LNCaP clone FGC (cell line): ENCODE data around the gene FIGLA.

Source experiments
- DNase-seq: peaks from one replicate; pipeline ENCODE4 v3.0.0-alpha.2; 2011; ENCODE audit warnings: low read depth
- H3K4me3 ChIP-seq: 2 replicates; pipeline ENCODE4 v1.5.1; 2011; ENCODE audit warnings: mild to moderate bottlenecking, low read depth, low read length, control low read depth
- TF ChIP-seq, protein P1 (sequence below): IDR thresholded peaks from 2 replicates; pipeline ENCODE4 v1.5.1; 2012; ENCODE audit warnings: mild to moderate bottlenecking; ENCODE audit not compliant: control insufficient read depth, insufficient read depth; ENCODE audit errors: extremely low read depth

The FIGLA gene, protein sequence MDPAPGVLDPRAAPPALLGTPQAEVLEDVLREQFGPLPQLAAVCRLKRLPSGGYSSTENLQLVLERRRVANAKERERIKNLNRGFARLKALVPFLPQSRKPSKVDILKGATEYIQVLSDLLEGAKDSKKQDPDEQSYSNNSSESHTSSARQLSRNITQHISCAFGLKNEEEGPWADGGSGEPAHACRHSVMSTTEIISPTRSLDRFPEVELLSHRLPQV

DNA sequence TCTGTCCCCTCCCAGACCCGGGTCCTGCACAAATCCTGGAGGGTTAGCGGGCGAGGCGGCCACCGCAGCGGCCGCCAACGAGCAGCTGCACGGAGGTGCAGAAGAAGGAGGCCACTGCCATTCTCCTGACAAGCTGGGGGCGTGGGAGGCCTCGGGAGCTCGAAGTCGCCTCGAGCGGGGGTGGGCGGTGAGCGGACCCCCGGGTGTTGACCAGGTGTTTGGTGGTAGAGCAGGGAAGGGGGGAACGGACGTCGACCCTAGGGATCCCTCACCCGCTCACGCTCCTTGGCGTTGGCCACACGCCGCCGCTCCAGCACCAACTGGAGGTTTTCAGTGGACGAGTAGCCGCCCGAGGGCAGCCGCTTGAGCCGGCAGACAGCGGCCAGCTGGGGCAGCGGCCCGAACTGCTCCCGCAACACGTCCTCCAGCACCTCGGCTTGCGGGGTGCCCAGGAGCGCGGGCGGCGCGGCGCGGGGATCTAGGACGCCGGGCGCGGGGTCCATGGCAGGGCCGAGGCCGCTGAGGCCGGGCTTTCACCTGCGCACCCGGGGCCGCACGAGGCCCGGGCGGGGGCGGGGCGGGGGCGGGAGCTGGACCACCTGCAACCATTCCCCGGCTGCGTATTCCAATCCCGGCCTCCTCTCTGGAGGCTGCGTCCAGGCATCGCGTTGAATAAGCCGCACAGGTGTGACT, at the start of gene FIGLA:
Gene FIGLA, minus strand, starts transcription at position 508 of the 693 bp plus-strand sequence. Its CDS starts 5 bp downstream, at position 503.
- TF ChIP-seq, protein P1, sequence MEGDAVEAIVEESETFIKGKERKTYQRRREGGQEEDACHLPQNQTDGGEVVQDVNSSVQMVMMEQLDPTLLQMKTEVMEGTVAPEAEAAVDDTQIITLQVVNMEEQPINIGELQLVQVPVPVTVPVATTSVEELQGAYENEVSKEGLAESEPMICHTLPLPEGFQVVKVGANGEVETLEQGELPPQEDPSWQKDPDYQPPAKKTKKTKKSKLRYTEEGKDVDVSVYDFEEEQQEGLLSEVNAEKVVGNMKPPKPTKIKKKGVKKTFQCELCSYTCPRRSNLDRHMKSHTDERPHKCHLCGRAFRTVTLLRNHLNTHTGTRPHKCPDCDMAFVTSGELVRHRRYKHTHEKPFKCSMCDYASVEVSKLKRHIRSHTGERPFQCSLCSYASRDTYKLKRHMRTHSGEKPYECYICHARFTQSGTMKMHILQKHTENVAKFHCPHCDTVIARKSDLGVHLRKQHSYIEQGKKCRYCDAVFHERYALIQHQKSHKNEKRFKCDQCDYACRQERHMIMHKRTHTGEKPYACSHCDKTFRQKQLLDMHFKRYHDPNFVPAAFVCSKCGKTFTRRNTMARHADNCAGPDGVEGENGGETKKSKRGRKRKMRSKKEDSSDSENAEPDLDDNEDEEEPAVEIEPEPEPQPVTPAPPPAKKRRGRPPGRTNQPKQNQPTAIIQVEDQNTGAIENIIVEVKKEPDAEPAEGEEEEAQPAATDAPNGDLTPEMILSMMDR = no peak
- DNase-seq = no peak
- H3K4me3 ChIP-seq = no peak within 1 kb of the TSS

DNA sequence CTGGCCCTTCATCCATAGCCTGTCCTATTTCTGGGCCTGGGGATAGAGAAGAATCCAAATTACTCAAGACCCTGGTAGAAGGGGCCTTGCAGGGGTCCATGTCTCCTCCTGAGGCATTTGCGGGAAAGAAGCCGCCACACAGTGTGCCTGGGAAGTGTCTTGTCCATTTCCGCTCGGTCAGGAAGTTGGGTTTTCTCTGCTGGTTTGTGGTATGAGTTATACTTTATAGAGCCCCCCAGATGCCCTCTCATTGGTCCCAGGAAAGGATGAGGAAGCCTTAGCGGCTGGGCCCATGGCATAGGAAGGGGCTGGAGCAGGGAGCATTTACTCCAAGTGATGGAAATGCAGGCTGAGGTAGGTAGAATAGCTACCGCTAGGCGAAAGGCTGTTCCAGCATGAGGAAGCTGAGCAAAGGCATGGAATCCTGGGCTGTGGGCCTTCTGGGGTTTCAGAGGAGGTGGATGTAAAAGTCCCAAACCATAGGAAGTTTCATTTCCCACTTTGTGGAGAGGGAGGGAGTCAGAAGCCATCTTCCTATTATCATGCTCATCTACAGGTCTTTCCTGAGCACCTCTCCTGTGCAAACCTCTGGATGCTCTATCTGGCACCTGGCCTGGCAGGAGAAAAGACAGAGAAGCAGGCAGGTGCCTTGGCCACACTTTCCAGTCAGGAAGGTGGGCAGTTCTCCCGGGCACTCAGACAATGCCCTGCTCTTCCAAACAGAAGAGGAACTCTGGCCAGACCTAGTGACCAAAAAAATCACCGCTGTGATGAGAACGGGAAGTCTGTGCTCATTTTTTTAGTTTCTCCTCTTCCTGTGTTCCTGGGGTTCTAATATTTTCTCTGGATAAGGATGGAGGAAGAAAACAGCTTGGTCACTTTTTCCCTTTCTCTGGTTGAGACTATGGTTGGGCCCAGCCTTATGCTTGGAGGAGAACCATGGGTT, 47.8 kb upstream of the FIGLA start:
- TF ChIP-seq, protein P1 = no peak
- DNase-seq = no peak
- H3K4me3 ChIP-seq = no peak overlapping the region

DNA sequence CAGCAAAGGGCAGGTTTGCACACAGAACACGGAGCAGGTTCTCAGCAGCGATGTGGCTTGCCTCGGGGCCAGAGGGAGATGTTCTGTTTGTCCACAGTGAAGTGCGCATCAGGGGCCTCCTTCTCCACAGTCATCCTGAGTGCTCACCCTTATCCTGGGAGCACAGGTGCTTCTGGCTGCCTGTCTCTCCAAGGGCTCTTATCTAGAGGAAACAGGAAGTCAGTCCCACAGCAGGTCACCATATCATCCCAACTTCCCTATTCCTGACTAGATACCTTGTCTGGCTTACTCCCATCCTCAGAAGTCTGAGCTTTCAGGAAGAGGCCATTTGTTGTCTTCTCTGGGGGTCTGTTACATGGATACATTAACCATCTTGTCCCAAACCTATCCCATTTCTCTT, 45.2 kb upstream of the FIGLA start, which contains the start of gene CD207:
Gene CD207, minus strand, starts transcription at position 174 of the 400 bp plus-strand sequence. Its CDS starts 40 bp downstream, at position 134.
- no peak for DNase-seq
- TF ChIP-seq, protein P1 = no peak

DNA sequence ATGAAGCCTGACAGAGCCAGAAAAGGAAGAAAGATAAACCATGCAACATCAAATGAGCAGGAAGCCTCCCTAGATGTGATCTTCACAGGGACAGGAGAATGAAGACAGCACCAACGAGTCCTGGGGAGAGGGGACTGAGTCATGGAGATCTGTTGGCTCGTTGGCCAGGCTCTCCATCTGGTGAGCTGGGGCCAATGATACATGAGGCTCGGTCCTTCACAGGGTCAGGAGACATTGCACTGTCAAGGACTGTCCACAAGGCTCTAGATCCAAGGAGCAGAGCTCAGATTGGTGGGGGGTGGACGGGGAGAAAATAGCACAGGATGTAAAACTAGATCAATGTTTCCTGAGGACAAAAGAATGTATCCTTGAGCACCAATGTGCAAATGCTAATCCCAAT, 44.4 kb upstream of the FIGLA start:
- TF ChIP-seq, protein P1 = no peak
- no peak for DNase-seq
- H3K4me3 ChIP-seq = no peak overlapping the region

More for the DNA sequence above, 45.2 kb upstream of the FIGLA start, which contains the start of gene CD207:
- H3K4me3 ChIP-seq = no peak within 1 kb of the TSS

DNA sequence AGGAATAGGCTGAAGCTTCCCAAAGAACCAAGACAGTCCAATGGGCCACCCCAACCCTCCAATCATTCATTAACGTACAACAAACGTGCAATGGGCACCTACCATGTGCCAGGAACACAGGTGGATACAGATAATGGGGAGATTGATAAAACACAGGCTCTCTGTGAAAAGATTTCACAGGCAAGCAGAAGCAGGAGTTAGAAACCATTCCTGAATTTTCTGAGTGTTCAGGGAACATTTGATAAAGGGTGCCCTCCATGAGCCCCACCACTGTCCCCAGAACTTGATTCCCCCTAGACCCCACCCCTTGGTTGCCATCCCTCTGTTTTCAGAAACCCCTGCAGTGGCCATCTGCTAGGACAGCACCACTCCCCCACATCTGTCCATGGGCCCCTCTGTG, 43.7 kb upstream of the FIGLA start:
- H3K4me3 ChIP-seq = no peak overlapping the region
- TF ChIP-seq, protein P1 = no peak
- no peak for DNase-seq

DNA sequence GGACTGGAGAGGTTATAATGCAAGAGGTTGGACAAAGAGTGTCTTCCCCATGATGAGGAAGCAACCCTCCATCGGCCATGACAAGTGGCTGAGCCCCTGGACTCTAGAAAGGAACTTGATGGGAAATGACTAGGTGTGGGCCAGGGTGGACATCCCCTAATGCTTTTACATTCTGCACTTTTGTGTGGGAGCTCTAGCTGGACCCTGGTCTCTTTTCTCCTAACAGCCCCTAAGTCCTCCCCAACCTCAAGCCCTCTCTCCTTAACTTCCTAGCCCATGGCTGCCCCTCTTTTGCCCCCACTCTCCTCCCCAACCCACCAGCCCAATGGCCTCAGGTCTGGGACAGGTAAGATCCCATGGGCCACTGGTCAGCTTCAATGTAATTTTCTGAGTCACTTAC, 42.8 kb upstream of the FIGLA start:
- TF ChIP-seq, protein P1 = no peak
- H3K4me3 ChIP-seq = no peak overlapping the region
- no peak for DNase-seq
